HG03520 (cell line): ENCODE data around the gene RNASET2.

ENCODE experiments used
- ATAC-seq: cut with Tn5 transposase; IDR thresholded peaks from one replicate; pipeline ENCODE4 v1.9.1; 2021; ENCODE audit warnings: mild to moderate bottlenecking, moderate library complexity; ENCODE audit not compliant: unreplicated experiment

The RNASET2 gene, protein sequence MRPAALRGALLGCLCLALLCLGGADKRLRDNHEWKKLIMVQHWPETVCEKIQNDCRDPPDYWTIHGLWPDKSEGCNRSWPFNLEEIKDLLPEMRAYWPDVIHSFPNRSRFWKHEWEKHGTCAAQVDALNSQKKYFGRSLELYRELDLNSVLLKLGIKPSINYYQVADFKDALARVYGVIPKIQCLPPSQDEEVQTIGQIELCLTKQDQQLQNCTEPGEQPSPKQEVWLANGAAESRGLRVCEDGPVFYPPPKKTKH

GRCh38 chr6:166956444-166957086 is at the start of gene RNASET2:
Gene RNASET2, minus strand, starts transcription at chr6:166956550. Its CDS starts 368 bp downstream, at chr6:166956182.
- peak; percentile 61 for ATAC-seq

DNA sequence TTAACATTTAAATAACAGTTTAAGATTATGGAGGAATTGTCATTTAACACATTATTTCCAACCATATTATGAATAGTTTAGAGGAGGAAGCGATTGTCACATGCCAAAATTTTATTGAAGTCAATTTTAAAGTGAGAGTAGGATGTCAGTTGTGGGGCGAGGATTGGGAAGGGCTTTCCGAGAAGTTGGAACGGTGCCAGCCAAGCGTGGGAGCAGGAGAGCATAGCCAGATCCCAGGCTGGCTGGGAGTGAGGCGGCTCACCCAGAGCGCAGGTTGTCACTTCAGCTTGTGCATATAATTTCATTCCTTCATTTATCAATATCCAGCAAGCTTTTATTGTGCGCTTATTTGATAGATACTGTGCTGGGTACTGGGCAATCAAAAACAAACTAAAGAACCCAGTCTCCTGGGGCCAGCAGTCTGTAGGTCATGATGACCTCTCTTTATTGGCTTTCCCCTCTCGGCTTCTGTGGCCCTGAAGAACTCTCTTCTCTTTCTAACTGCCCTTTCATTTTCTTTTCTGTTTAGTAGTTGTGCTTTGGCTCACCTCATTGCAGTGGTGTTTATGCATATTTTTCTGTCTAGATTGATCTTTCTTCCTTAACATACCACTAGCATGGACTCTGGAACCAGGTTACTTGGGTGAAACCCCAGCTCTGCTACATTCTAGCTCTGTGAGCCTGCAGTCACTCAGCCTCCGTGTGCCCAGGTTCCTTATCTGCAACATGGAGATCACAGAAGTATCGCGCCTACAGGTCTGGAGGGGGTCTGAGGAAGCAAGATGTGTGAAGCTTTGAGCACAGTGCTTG is 49.2 kb upstream of the RNASET2 start:
- no peak for ATAC-seq

DNA sequence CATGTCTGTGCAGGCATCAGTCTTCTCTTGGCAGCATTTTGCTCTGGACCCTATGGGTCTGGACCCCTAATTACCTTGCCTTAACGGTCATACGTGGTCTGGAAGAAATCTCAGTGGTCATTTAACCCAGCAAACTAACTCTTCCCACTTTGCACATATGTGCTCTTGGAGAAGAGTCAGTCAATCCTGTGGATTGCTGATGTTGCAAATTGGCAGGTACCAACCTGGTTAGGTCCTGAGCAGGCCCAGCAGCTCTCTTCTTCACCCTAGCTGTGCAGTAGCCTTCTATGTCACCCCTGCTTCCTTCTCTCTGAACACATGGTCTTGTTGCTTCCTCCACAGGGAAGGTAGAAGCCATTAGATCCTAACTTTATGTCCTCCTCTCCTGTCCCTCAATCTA is 44.4 kb upstream of the RNASET2 start:
- ATAC-seq, result no peak

DNA sequence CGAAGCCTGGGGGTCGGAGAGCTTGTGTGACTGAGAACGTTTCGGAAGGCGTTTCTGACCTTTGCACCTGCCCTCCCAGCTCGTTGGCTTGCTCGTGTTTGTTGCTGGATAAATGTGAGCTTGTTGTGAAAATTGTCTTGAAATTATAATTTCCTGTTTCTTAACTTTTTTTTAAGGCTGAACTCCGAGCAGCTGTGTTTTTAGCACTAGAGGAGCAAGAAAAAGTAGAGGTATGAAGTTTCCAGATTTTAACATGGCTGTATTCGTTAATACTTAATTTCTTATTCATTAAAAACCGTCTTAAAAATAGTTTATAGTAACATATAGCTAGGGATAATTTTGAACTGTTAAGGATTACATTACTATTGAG is 43.5 kb upstream of the RNASET2 start:
- no peak for ATAC-seq

DNA sequence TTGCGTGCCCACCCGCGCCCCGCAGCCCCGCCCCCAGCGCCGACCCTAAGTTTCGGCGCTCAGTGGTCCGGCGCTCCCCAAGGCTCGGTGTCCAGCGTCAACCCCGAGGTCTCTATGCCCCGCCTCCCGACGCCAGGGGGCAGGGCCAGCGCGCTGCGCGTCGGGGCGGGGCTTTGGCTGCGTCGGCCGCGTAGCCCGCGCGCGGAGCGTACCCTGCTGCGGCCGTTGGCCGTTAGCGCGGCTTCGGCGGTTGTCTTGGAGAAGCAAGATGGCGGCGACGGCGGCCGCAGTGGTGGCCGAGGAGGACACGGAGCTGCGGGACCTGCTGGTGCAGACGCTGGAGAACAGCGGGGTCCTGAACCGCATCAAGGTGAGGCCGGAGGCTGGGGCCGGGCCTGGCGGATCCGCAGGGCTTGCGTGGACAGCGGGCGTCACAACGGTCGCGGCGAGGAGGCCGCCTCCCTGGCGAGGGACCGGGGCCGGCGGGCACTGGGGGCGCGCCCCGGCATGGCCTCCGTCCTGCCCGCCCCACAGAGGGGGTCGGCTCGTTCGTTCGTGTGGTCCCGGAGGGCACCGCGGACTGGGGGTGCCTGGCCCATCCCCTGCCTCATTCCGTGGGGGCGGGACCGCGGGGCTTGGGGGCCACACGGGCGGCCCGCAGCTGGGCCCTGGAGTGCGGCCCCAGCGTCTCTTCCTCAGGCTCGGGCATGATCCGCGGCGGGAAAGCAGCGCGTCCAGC is 43.0 kb upstream of the RNASET2 start, which contains the start of gene CEP43:
Gene CEP43, plus strand, starts transcription at position 253 of the 739 bp plus-strand sequence. Its CDS starts 16 bp downstream, at position 269.
- ATAC-seq, result peak; percentile 87

GRCh38 chr6:166998256-166999144 is 42.1 kb upstream of the RNASET2 start:
- peak; percentile 1 for ATAC-seq

- ATAC-seq, result peak; percentile 21
Observed at GRCh38 chr6:166997768-166998255, 41.5 kb upstream of the RNASET2 start.

DNA sequence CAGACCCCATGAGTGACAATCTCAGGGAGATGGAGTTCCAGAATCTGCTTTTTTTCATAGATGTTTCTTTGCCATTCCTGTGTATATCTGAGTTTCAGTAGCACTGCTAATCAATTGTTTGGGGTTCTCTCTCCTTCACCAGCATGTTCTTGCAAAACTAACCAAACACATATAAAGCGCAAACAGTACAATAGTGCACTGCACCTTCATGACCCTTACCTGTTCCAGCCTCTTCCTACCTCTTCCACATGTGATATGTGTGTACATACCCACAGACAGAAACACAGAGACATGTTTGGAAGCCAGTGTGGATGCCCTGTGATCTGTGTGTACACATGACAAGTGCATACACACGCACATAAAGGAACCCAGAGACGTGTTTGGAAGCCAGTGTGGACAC is 41.0 kb upstream of the RNASET2 start:
- no peak for ATAC-seq

DNA sequence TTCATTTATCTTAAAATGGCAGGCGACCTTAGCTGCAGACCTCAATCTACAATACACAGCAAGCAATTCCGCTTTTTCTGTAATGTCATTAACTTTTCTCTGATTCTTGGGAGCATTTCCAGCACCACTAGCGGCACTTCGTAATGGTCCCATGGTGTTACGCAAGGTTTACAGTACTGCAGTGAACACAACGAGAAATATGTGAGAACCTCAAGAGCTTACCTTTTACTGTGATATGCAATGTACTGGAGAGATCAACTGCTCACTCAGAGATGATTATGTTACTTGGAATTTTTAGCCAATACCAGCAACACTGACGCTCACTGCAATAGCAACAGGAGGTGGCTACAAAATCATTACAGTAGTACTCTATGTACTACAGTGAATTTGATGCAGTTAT is 40.1 kb upstream of the RNASET2 start:
- ATAC-seq, result no peak

- peak; percentile 55 for ATAC-seq
Observed at GRCh38 chr6:166989427-166990032, 33.2 kb upstream of the RNASET2 start.

DNA sequence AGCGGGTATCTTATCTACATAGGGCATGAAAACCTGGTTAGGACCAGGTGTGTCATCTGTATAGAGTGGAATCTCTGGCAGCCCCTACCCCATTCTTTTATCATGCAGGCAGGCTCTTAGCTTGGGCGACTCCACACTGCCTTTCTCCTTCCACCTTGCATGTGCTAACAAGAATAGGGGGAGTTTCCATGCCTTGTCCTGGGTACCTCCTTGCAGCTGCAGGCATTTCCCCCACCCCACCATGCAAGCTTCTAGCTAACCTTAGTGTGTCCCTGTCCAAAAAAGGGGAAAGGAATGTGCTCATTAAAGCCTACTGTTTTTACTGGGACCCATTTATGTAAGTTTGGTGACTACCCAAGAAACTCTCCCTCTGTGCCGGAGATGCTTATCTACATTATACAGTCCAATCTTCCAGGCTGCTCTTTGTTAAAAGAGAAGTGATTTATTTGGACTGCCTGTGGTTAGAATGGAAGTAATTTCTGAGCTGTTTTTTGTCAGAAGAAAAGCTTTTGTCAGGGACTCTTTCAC is 32.4 kb upstream of the RNASET2 start:
- no peak for ATAC-seq

DNA sequence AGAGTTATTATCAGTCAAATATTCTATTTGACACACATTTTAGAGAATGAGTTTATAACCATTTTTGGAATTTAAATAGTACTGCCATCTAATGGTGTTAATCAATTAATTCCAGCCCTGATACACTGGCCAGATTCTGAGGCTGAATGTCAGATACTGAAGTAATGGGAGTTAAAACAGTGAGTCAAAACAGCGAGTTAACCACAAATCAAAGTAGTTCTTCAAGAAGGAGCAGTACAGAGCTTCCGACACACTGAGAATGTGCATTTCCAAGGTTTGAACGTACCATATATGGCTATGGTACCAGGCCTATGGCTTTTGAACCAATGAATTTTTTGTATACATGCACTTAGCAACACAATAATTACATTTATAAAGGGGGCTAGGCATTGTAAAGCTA is 31.6 kb upstream of the RNASET2 start:
- ATAC-seq, result no peak

DNA sequence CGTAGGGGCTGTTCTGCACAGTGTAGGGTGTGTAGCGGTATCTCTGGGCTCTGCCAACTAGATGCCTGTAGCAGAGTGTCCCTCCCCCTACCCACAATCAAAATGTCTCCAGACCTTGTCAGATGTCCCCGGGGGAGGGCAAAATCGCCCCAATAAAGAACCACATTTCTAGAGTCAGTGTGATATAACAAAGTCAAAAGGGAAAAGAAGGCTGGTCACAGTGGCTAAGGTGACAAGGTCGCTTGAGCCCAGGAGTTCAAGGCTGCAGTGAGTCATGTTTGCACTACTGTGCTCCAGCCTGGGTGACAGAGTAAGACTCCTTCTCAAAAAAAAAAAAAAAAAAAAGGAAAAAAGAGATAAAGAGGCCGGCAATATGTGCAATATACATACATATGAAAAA is 31.1 kb upstream of the RNASET2 start:
- ATAC-seq, result no peak

DNA sequence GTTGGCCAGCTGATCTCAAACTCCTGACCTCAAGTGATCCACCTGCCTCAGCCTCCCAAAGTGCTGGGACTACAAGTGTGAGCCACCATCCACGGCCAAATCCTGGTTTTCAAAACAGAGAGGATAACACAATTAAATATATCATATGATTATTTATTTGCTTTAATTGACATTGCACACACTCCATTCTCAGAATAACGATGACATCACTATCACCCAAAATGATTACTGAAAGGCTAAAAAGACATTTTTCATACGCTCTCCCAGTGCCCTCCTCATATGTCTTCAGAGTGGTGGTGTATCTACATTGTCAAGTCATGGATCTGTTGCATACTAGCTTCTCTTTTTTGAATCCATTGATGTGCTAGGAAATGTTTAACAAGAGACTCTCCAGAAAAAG is 24.4 kb upstream of the RNASET2 start:
- no peak for ATAC-seq

DNA sequence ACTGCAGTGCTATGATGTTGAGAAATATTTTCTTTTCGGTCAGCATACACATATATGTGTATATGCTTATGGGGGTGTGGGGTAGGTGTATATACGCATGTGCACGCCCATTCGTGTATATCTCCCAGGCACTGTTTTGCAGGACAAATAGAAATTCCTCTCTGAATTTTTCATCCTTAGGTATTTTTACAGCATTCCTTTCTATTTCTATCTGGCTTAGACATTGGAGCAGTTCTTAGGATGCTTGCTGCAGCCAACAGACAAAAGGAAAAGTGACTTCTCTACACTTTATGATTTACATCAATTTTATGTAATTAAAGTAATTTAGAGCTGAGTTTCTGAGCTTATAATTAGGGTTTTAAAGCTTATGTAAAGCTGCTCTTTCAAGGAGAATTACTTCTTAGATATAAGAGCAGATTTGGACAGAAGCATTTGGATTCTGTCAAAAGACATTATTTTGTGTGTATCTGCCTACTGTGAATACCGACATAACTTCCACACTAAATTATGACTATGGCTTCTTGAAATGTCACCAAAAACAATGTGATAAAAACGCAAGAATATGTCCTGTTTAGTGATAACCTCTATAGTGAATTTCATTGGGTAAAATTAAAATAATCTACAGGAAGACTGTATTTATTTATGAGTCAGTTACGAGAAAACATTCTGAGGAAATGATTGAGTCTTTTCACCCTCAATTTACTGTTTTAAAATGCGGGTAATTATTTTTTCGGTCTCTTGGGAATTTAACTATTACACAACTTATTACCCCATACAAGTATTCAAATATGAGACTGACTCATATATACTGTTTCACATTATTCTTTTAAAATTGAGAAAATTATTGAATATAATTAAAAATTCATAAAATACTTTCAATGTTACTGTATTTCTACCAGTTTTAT is 21.5 kb upstream of the RNASET2 start:
- ATAC-seq, result no peak

DNA sequence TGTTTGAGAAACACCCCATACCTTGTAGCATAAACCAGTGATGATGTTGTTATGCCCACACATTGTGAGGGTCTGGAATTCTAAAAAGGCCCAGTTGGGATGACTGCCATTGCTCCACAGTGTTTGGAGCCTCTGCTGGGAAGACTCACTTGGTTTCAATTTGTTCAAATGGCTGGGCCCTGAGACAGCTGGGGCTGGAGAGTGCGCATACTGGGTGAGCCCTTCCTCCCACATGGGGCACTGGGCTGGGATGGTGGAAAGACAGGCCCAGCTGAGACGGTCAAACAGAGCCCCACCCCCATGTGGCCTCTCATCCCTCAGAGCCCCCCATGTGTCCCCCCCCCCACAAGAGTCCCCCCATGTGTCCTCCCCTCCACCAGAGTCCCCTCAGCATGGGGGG is 20.3 kb upstream of the RNASET2 start:
- ATAC-seq, result no peak

GRCh38 chr6:166972101-166972500 is 15.8 kb upstream of the RNASET2 start:
- no peak for ATAC-seq

DNA sequence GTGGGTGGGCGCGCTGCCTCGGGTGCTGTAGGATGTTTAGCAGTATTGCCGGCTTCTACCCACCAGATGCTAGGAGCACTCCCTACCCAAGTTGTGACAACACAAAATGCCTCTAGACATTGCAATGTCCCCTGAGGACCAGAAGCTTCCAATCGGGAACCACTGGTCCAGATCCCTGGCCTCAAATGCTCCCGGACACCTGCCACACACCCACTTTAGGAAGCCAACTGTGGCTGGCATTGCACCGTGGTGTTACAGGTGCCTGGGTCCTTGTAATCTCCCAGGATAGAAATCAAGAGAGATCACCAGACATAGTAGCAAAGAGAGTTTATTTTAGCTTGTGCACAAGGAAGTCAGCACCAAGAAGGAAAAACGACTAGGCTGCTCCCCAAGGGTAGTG is 14.9 kb upstream of the RNASET2 start:
- no peak for ATAC-seq
